SK-MEL-5 (cell line): ENCODE data around the gene COMMD2. TPM values are rescaled to one million over a fixed set of nuclear protein-coding genes. Genes with fewer than 3 reads are reported as not detected.

Experiments
- DNase-seq: peaks from one replicate; pipeline ENCODE4 v3.0.0-alpha.2; 2016; ENCODE audit warnings: low read depth, low spot score
- in situ Hi-C: cut with HindIII; loops from 2 replicates; pipeline ENCODE4 v1.10.0; 2016; ENCODE audit warnings: low sequenced_read_pairs, high pct_unique_total_duplicates, low pct_unique_long_range_greater_than_20kb
- total RNA-seq: library from RNA; depleted of rRNA; stranded (reverse); fragments of >200 nt; shearing (Covaris generic); gene quantifications from 2 replicates; pipeline ENCODE4 v1.2.3, GENCODE V29; 2014

The COMMD2 gene
- total RNA-seq, 1 experiment from 2014 or later = 33.5 TPM

DNA sequence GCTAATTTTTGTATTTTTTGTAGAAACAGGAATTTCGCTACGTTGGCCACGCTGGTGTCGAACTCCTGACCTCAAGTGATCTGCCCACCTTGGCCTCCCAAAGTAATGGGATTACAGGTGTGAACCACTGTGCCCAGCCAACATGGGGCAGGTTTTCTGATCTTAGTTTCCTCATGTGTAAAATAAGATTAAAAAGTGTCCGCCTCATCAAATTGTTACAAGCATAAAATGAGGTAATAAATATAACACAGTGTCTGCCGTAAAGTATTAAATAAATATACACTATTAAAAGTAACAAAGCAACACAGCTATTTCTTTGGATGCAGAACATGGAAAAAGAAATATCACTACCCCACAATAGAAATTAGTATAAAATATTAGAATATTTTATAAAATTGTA lies 16.4 kb upstream of the COMMD2 start:
- in situ Hi-C loops = no loop called here

DNA sequence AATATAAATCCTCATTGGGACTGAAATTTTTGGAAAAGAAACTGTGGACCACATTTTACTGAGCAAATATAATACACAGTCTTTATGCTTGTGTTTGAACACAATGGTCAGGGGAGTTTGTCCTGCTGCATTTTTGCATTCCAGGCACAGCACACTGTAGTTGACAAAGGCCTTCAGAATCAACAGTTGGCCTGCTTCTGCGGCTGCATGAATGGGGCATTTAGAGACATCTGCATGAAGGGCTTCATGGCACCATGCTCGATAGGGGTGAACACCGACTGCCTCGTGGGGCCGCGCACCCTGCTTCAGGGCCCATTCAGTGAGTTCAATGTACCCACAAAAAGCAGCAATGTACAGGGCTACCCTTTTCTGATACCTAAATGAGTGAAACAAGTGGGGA lies 15.4 kb upstream of the COMMD2 start:
- peak; percentile 29 for DNase-seq
- in situ Hi-C loops = no loop called here

More for the DNA sequence above, 16.4 kb upstream of the COMMD2 start:
- DNase-seq = no peak

DNA sequence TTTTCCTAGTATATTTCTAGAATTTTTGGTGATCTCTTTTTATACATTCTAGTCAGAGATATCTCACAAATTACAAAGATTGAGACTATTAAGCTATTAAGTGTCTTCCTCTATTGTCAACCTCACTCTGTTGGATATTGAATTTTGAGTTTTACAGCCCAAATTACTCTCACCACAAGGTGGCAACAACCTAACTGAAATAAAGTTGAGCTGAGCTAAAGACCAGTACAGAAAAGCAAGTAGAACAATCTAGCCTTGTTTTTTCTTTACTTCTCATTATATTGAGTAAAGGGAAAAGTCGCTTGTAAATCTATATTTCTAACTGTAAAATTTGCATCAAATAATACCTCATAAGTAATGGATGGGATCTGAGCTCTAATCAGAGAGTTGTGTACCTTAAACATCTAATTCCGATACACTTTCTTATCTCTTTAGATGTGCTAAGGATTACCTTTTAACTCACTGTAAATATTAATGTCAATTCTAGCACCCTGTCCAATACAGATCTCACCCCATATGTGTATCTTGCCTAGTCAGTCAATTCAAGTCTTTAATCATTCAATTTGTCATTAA lies 13.6 kb upstream of the COMMD2 start:
- DNase-seq = peak; percentile 62
- in situ Hi-C loops = no loop called here

DNA sequence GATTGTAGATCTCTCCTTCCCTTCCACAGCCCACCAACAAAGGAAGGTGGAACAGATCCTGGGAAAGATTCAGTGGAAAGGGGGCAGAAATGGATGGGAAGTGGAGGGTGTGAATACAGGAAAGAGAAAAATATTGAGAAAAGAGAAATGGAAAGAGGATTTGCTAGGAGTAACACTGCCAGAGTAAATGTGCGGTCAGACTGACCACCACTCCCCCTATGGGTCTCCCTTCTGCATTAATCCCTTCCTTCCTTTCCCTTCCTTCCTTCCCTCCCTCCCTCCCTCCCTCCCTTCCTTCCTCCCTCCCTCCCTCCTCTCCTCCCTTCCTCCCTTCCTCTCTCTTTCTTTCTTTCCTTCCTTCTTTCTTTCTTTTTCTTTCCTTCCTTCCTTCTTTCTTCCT lies 12.0 kb upstream of the COMMD2 start:
- DNase-seq = no peak
- in situ Hi-C loops = no loop called here

DNA sequence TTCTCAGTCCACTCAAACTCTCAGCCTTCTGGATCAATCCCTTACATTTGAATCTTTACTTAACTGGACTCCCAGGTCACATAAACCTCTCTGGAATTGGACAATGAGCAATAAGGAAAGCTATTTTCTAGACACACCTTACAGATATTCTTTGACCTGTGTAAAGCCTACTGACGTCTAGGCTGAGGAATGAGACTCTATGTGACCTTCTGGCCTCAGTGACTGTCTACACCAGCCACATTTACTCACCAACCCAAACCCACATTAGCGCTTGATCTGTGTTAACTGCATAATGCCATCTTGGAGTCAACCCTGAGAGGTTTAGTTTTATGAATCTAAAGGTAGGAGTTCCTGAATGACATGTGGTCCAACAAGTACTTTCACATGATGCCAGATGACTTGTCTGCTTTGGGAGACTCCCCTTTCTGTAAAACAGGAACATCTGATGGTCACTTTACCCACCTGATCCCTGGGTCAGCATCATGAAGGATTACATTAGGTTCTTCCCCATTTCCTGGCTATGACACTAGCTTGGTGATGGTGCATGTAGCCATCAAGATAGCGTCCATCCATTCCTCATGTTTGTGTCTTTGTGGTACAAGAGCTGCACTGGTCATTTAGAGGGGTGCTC lies 11.4 kb upstream of the COMMD2 start:
- in situ Hi-C loops = no loop called here
- DNase-seq = no peak

DNA sequence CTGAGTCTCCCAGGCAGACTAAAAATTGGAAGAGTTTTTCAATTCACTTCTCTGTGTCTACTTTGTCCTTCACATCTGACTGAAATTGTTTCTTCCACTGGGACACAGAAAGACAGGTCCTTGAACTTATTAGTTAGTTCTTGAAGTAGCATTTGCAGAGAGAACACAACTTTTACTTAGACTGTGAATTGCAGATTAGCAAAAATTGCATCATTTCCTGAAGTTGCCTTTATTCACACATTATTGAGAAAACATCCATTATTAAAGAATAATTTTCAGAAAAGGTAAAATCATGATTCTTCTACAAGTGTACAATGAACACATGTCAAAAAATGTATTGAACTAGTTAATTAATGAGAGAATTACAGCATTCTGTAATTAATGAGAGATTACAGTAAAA lies 1.4 kb upstream of the COMMD2 start:
- in situ Hi-C loops = no loop called here
- DNase-seq = no peak

DNA sequence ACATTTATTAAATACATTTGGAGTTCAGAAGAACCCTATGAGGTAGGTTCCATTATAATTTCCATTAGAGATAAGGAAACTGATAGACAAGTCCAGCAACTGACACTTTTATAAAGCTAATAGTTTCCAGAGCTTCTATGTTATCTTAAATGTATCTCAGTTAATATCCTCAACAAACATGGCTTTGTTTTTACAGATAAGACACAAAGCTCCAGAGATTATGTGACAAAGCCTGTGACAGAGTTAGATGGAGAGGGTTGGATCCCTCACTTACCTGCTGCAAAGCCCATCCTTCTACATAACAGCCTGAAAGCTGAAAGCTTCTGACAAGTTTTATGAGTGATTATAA lies 473 bp upstream of the COMMD2 start:
- DNase-seq = no peak
- in situ Hi-C loops = no loop called here

DNA sequence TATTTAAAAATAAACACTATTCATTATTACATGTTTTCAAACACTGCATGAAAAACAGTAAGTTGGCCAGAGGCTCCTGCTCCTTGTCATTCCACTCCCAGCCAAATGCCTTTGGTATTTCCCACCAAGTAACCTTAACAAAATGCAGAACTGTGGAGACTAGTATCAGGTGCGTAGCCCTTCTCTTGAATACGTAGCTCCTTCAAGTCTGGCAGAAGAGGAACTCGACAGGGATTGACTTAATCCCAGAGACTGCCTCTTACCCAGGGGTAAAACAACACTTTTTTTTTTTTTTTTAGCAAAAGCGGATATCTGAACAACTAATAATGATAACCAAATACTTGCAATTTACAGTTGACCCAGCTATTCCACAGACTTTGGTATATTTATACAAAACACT lies 738 bp downstream of the COMMD2 start:
- in situ Hi-C loops = no loop called here
- DNase-seq = no peak

DNA sequence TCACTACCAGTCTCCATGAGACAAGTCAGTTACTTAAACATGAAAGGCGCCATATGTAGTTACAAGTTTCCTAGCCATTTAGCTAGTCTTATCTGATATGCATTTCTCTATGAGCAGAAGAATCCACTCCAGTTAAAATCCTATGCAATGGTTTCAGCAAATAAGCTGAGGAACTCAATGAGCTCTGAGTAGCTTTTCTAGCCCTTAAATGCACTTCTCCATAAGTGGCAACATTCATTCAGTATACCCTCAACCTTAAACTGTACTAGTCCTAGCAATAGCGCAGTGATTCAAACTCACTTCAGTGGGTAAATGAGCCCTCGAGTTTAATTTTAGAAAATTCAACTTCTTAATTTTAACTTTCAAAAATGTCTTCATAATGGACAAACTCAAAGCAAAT lies 7.7 kb downstream of the COMMD2 start:
- in situ Hi-C loops = no loop called here
- no peak for DNase-seq

DNA sequence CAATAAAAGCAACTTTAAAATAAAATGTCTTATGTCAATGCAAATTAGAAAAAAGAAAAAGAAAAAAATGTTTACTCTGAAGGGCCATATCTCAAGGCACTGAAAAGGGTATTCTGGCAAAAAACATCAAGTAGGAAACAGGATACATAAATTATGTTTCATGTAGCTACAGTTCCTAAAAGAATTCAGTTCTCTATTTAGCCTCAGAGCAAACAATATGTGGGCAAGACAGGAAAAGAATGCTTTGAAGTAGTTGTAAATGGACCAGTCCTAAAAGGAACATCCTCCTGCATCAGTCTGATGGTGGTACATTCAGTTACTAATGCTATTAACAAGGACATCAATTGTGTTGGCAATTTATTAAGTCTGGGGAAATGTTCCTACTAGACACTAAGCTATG lies 8.1 kb downstream of the COMMD2 start:
- in situ Hi-C loops = no loop called here
- DNase-seq = no peak

DNA sequence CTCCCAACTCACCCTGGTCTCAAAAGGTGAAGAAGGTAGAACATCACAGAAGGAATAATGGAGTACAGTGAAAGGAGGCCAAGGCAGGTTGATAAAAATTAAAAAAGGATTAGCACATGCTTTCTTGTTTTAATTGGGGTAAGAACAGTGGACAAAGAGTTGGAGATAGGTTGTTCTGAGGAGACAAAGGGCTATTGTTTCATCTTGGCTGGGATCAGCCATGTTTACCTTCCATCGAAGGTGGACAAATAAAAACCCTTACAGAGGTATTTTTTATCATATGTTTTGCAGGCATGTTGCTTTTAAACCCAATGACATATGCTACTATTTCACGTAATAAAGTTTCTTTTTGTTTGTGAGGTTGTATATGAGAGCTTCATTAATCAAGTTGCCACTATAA lies 12.9 kb downstream of the COMMD2 start:
- in situ Hi-C loops = no loop called here
- DNase-seq = no peak

DNA sequence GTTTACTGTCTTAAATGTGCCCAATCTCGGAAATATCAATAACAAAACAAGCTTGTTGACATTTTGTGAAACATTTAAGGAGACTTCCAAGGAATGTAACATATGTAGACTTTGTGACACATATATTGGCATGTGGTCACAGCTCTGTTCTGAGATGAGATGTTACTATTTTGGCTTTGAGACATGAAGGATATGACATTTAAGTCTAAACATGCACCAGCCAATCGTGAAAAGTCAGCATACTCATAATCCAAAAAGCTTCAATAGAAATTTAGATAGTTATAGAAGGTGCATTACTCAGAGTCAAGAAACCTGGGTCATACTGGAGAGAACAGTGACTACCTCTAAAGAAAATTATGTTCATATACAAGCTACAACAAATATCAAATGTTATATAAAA lies 13.4 kb downstream of the COMMD2 start:
- in situ Hi-C loops = no loop called here
- no peak for DNase-seq

DNA sequence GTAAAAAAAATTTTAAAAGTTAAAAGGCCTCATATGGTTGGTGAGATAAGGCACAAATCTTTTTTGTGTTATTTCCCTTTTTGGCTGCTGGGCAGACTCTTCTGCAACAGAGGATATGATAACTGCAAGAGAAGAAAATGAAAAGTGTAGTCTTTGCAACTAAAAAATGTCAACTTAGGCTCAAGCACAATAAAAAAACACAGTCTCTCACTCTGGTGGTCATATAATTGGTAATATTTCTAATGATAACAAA lies 15.4 kb downstream of the COMMD2 start:
- no peak for DNase-seq
- in situ Hi-C loops = no loop called here

DNA sequence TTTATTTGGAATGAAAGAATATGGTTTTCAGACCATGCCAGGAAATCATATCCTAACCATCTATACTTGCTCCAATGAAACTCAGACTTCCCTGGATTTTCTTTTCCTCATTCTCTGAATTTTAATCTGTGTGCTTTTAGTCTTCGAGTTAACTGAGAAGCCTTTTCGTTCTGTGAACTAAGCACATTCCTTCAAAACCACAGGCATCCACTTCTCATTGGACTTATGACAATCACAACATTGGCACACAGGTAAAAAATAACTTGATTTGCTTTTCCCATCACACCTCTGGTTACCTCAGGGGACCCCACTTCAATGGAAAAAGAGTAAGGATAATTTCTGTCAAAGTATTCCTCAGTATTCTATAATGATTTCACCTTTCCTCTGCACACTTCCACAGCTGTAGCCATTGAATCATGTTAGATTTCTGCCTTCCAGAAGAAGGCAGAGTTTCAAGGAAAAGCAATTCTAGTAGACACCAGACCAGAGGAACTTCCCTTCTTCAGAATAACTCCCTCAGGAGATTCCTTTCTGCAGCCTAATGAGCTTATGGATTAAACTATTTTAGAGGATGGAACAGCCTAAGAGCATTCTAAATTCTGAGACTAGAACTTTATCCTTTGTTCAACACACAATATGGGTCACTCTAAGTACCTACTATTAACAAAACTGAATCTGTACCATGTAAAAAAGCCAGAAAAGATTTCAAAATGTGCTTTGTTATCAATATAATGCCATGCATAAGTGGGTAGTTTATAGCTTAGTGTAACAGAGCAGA lies 15.9 kb downstream of the COMMD2 start:
- DNase-seq = peak; percentile 44
- in situ Hi-C loops = no loop called here

DNA sequence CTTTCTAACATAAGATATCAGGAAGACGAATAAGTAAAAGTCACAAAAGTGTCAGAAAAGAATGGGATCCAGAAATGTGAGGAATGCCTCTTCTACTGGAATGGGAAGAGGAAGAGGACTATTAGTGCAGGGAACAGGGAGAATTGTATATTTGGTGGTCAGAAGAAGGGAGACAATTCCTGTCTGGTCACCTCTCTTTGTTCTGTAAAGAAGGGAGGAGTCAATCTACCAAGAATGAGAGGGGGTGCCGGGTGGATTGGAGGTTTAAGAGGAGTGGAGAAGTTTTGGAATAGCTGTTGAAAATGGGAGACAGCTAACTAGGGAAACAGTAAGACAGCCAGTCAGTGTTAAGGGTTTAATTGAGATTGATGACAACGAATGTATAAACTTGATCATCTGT lies 20.1 kb downstream of the COMMD2 start:
- in situ Hi-C loops = no loop called here
- DNase-seq = no peak

DNA sequence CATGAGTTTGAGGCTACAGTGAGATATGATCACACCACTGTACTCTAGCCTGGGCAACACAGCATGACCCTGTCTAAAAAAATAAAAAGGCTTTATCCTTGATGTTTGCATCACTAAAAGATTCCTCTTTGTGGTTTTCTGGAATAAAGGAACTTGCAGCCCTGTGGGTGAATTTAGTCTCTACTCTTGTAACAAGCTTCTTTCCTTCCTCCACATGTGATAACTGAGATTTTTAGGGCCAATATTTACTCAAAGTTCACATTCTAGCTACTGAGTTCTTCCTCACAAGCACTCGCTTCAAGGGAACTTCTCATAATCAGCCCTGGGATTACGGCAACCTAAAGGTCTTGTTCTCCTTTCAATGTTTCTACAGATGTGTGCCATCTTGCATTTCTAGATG lies 24.6 kb downstream of the COMMD2 start:
- in situ Hi-C loops = no loop called here

DNA sequence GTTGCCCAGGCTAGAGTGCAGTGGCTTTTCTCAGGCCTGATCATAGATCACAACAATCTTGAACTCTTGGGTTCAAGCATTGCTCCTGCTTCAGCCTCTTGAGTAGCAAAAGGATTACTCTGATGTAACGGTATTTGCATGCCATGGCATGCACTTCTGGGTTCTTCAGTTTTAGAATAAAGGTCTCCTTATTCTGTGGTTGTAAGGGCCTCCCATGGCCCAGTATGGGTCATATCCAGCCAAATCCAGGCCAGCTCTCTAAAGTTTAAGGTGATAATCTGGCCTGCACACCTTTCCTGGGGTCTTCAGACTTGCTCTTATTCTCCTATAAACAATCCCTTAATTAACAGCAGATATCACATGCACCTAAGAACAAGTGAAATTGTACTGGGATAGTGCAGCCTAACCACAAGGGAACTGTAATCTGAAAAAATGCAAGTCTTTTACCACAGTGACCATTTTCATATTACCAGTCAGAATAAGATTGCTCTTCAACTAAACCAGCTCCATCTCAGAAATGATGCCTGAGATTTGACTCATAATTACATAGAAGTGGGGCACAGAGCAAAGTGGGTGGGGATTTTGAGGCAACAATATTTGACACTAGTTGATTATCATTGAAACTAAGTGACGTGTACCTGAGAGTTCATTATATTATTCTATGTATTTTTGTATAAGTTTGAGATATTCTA lies 25.4 kb downstream of the COMMD2 start:
- in situ Hi-C loops = no loop called here

More for the DNA sequence above, 24.6 kb downstream of the COMMD2 start:
- no peak for DNase-seq

DNA sequence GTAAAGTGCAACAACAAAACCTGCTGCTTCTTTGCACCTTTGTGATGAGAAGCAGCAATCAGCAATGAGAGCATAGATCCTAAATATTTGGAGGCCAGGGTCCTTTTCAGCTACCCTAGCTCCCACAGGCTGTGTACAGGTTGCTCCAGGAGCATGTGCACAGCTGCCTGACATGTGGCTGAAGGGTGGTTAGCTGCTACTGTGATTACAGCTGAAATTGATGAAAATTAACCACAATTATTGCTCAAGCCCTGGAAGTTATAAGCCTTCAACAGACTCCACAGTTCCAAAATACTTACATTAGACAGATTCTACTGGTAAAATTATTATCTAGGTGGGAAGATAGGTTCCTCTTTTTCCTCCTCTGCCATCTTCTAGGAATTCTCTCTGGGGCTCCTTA lies 28.5 kb downstream of the COMMD2 start:
- no peak for DNase-seq
- in situ Hi-C loops = no loop called here

More for the DNA sequence above, 25.4 kb downstream of the COMMD2 start:
- DNase-seq = no peak

DNA sequence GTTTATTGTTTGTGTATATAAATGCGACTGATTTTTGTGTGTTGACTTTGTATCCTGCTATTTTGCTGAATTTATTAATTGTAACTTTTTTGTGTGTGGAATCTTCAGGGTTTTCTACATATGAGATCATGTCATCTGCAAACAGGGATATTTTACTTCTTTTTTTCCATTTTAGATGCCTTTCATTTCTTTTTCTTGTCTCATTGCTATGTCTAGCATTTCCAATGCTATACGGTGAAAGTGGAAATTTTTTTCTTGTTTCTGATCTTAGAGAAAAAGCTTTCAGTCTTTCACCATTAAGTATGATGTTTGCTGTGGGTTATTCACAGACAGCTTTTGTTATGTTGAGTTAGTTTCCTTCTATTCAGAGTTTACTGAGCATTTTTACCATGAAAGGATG lies 31.4 kb downstream of the COMMD2 start:
- in situ Hi-C loops = no loop called here
- no peak for DNase-seq
